ENCODE measurements around the gene CENPE.
A peak's percentile ranks its signal among the peaks of the same experiment; 100 is the strongest.
"Not testable (repeated sequence)": the region's sequence is repeated elsewhere in the genome, so short reads cannot be mapped to it uniquely, and the experiment has no call there.

Gene CENPE

DNA sequence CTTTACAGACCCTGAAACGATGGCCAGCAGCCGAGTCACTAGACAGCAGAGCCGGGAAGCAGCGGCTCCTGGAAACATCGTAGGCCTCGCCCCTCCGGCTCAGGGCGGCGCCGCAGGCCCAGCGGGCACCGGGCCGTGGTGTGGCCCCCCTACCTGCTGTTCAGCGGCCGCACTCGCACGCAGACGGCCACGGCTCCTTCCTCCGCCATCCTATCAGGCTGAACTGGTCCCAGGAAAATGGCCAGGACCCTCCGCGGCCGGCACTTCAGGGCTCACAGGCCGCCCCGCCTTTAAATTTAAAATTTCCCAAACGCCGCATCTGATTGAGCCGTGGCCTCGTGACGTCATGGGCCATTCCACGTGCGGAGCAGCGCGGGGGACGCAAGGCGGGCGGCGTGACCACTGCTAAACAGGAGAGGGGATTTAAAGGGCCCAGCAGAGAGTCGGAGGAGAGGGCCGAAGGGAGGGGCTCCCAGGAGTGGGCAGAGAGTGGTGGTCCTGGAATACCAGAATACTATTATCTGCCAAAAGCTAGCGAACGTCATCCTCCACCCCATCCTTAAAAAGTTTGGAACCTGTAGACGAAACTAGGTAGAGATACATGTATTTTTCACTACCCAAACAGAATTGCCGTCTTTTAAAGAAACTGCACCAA is at the start of gene CENPE:
CENPE (minus strand) TSS at position 233 of the 655 bp plus-strand sequence; CDS start at position 209, 24 bp downstream.
- Mint-ChIP-seq H3K27ac (peak within 1 kb of the TSS; percentile 96), H3K4me3 (peak within 1 kb of the TSS; percentile 90 to 98), H3K4me1 (peaks cover 8 to 9% of the 10 kb centered on the region in 2 donors), H3K27me3 (peaks cover 5 to 7% of the 10 kb centered on the region in 2 donors), H3K9me3 (no peaks in the 10 kb centered on the region), H3K36me3 (no peaks in the 10 kb centered on the region)
- ATAC-seq (replicated peaks), result peak; percentile 92 to 94
- peak; percentile 80 for DNase-seq

DNA sequence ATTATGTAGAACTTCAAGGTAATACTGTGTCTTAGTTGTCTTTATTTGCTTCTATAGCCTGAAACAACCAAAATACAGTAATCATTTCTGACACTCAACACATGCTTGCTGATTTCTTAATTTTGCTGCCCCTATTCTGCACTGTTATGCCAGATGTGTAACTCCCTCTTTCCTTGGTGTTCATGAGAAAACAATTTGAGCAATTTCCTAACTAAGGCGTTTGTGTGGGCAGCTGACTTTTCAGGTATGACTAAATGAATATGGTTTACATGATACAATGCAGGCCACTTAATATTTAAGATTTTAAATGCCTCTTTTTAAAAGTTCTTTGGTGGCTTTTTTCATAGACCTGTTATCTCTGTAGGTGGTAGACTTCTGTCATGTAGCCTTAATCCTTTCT is 46.1 kb upstream of the CENPE start:
- no peak overlapping the region for H3K4me3 Mint-ChIP-seq
- ATAC-seq (replicated peaks) (no peak), DNase-seq (no peak)
- H3K27me3 Mint-ChIP-seq, result peaks cover 0 to 4% of the 10 kb centered on the region in 2 donors
- H3K36me3 Mint-ChIP-seq, result no peaks in the 10 kb centered on the region
- no peak overlapping the region for H3K27ac Mint-ChIP-seq
- peaks cover 6 to 8% of the 10 kb centered on the region in 2 donors for H3K9me3 Mint-ChIP-seq
- H3K4me1 Mint-ChIP-seq, result no peaks in the 10 kb centered on the region

DNA sequence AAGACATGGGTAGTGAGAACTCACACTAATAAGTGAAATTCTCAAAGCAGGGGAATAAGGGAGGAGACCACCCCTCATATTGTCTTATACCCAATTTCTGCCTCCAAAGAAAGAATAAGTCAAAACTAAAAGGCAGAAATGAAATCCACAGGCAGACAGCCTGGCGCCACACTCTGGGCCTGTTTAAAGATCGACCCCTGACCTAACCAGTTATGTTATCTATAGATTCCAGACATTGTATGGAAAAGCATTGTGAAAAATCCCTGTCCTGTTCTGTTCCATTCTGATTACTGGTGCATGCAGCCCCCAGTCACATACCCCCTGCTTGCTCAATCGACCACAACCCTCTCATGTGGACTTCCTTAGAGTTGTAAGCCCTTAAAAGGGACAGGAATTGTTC is 32.8 kb upstream of the CENPE start:
- peaks cover 7 to 10% of the 10 kb centered on the region in 2 donors for H3K9me3 Mint-ChIP-seq
- not testable (repeated sequence) for H3K27ac Mint-ChIP-seq; H3K4me3 Mint-ChIP-seq; H3K27me3 Mint-ChIP-seq; DNase-seq; ATAC-seq (replicated peaks); H3K4me1 Mint-ChIP-seq; H3K36me3 Mint-ChIP-seq

- H3K27me3 Mint-ChIP-seq, result peaks cover 30 to 31% of the 10 kb centered on the region in 2 donors
- not testable (repeated sequence) for DNase-seq; H3K27ac Mint-ChIP-seq; ATAC-seq (replicated peaks); H3K36me3 Mint-ChIP-seq; H3K4me1 Mint-ChIP-seq; H3K4me3 Mint-ChIP-seq; H3K9me3 Mint-ChIP-seq
Observed at GRCh38 chr4:103223556-103223955, 25.4 kb upstream of the CENPE start.

GRCh38 chr4:103207673-103208072 is 9.5 kb upstream of the CENPE start:
- H3K4me3 Mint-ChIP-seq, result no peak overlapping the region
- no peak for ATAC-seq (replicated peaks)
- H3K36me3 Mint-ChIP-seq, result no peaks in the 10 kb centered on the region
- DNase-seq, result no peak
- peaks cover 0 to 4% of the 10 kb centered on the region in 2 donors for H3K27me3 Mint-ChIP-seq
- H3K9me3 Mint-ChIP-seq, result no peaks in the 10 kb centered on the region
- H3K27ac Mint-ChIP-seq, result no peak overlapping the region
- no peaks in the 10 kb centered on the region for H3K4me1 Mint-ChIP-seq

DNA sequence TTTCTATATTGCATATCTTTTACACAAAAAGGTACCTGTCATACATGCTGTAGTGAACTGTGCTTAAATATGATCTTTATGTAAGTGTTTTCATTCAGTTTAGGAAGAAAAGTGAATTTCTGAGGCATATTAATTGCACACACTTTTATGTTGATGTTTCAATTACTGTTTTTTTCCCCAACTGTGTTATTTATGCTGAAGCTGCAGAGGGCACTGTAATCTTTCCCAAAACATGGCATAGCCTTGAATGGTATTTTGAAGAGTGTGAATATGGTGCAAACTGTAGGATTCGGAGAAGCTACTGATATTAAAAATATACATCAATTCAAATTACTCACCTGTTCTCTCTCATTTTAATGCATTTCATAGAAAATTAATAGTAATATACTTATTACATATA is 6.0 kb upstream of the CENPE start:
- H3K4me1 Mint-ChIP-seq, result no peaks in the 10 kb centered on the region
- peaks cover 7 to 9% of the 10 kb centered on the region in 2 donors for H3K27me3 Mint-ChIP-seq
- ATAC-seq (replicated peaks) (no peak), DNase-seq (no peak)
- no peaks in the 10 kb centered on the region for H3K36me3 Mint-ChIP-seq
- H3K4me3 Mint-ChIP-seq, result no peak overlapping the region
- H3K27ac Mint-ChIP-seq, result no peak overlapping the region
- H3K9me3 Mint-ChIP-seq, result no peaks in the 10 kb centered on the region

DNA sequence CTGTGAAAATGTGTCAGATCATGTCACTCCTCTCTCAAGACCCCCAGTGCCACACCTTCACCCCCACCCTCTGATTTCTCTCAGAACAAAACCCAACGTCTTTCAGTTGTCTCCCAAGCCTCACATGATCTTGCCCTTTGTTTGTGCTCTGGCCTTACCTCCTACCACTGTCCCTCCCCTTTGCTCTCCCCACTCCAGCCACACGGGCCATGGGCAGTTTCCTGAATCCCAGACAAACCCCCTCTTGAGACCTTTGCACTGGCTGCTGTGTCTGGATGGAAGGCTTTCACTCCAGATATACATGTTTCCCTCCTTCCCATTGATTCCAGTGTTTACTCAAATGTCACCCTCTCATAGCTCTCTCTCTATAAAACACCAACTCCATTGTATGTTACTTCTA is 3.6 kb upstream of the CENPE start:
- Mint-ChIP-seq H3K27ac (no peak overlapping the region), H3K36me3 (no peaks in the 10 kb centered on the region), H3K27me3 (peaks cover 5 to 7% of the 10 kb centered on the region in 2 donors), H3K4me3 (no peak overlapping the region), H3K4me1 (peaks cover 8 to 9% of the 10 kb centered on the region in 2 donors), H3K9me3 (no peaks in the 10 kb centered on the region)
- no peak for ATAC-seq (replicated peaks)
- no peak for DNase-seq

DNA sequence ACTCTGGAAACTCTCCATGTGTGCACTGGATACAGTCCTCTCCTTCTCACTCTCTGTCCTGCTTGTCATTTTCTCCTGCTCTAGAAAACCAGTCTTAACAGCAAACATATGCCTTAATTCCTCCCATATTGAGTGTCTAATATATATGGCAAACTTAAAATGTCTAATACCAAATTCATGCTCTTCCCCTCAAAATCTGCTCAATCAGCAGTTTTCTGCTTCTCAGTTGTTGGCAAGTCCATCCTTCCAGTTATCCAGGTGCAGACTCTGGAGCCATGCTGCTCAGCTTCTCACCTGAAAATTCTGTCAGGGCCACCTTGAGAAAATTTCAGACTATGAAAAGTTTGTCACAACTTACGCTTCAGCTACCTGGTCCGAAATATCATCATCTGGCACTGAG is 3.1 kb upstream of the CENPE start:
- Mint-ChIP-seq H3K27ac (no peak overlapping the region), H3K9me3 (no peaks in the 10 kb centered on the region), H3K4me1 (peaks cover 8 to 9% of the 10 kb centered on the region in 2 donors), H3K4me3 (no peak overlapping the region), H3K27me3 (peaks cover 5 to 7% of the 10 kb centered on the region in 2 donors), H3K36me3 (no peaks in the 10 kb centered on the region)
- DNase-seq (no peak), ATAC-seq (replicated peaks) (no peak)

GRCh38 chr4:103199009-103199408 is 866 bp upstream of the CENPE start:
- Mint-ChIP-seq H3K4me3 (peak overlapping the region; percentile 90 to 98), H3K9me3 (no peaks in the 10 kb centered on the region), H3K27me3 (peaks cover 5 to 7% of the 10 kb centered on the region in 2 donors), H3K27ac (peak overlapping the region; percentile 68), H3K4me1 (peaks cover 8 to 9% of the 10 kb centered on the region in 2 donors), H3K36me3 (no peaks in the 10 kb centered on the region)
- ATAC-seq (replicated peaks), result no peak
- no peak for DNase-seq

DNA sequence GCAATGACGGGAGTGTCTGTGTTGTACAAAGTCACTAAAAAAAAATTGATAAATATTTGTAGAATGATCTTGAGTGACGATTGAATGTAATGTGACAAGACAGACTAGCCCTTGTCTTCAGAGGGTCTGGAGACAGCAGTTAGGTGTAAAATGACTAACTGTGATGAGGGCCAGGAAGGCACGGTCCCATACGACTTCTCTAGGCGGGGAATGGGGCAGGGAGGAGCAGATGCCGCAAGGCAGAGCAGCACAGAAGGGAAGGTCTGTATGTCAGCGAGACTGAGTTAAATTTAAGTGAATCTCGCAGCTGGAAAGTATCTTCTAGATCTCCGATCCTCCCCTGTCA is 405 bp downstream of the CENPE start:
- ATAC-seq (replicated peaks) (peak; percentile 40 to 53), DNase-seq (no peak)
- H3K4me3 Mint-ChIP-seq, result peak overlapping the region; percentile 90 to 98
- peak overlapping the region; percentile 74 for H3K27ac Mint-ChIP-seq
- H3K36me3 Mint-ChIP-seq, result no peaks in the 10 kb centered on the region
- peaks cover 8 to 9% of the 10 kb centered on the region in 2 donors for H3K4me1 Mint-ChIP-seq
- H3K9me3 Mint-ChIP-seq, result no peaks in the 10 kb centered on the region
- H3K27me3 Mint-ChIP-seq, result peaks cover 5 to 7% of the 10 kb centered on the region in 2 donors

DNA sequence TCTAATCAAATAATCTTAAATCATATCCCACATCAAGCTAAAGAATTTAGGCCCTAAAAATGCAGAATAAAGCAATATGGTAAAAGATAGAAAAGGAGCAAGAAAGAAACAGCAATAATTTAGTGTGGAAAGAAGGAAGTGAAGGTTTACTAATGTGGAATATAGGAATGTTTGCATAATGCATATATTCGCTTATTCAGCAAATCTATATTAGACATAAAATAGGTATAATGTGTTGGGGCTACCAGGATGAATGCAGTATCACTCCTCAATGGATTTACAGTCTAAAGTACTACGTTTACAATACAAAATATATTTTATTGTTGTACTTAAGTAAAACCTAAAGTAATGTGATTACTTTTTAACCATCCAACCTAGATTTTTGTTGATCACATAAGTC is 4.7 kb downstream of the CENPE start:
- Mint-ChIP-seq H3K4me1 (peaks cover 8 to 9% of the 10 kb centered on the region in 2 donors), H3K27ac (no peak overlapping the region), H3K27me3 (no peaks in the 10 kb centered on the region), H3K9me3 (no peaks in the 10 kb centered on the region), H3K36me3 (no peaks in the 10 kb centered on the region), H3K4me3 (no peak overlapping the region)
- no peak for ATAC-seq (replicated peaks)
- no peak for DNase-seq

DNA sequence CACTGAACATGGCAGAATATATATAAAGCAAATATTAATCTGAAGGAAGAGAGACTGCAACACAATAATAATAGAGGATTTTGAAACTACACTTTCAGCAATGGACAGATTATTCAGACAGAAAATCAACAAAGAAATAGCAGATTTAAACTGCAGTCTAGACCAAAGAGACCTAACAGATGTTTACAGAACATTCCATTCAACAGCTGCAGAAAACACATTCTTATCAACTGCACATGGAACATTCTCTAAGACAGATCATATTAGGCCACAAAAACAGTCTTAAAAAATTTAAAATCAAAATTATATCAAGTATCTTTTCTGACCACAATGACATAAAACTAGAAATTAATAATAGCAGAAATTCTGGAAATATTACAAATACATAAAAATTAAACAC is 27.1 kb downstream of the CENPE start:
- no peak for DNase-seq
- H3K9me3 Mint-ChIP-seq, result peaks cover 11 to 12% of the 10 kb centered on the region in 2 donors
- no peak overlapping the region for H3K4me3 Mint-ChIP-seq
- peaks cover 14 to 20% of the 10 kb centered on the region in 2 donors for H3K36me3 Mint-ChIP-seq
- H3K27me3 Mint-ChIP-seq, result no peaks in the 10 kb centered on the region
- no peak overlapping the region for H3K27ac Mint-ChIP-seq
- ATAC-seq (replicated peaks), result no peak
- H3K4me1 Mint-ChIP-seq, result no peaks in the 10 kb centered on the region

DNA sequence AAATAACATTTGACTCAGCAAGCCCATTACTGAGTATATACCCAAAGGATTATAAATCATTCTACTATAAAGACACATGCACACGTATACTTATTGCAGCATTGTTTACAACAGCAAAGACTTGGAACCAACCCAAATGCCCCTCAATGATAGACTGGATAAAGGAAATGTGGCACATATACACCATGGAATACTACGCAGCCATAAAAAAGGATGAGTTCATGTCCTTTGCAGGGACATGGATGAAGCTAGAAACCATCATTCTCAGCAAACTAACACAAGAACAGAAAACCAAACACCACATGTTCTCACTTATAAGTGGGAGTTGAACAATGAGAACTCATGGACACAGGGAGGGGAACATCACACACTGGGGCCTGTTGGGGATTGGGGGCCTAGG is 28.4 kb downstream of the CENPE start:
- not testable (repeated sequence) for DNase-seq; H3K4me1 Mint-ChIP-seq; H3K27me3 Mint-ChIP-seq; ATAC-seq (replicated peaks); H3K4me3 Mint-ChIP-seq; H3K27ac Mint-ChIP-seq
- Mint-ChIP-seq H3K9me3 (peaks cover 11 to 12% of the 10 kb centered on the region in 2 donors), H3K36me3 (peaks cover 14 to 20% of the 10 kb centered on the region in 2 donors)

DNA sequence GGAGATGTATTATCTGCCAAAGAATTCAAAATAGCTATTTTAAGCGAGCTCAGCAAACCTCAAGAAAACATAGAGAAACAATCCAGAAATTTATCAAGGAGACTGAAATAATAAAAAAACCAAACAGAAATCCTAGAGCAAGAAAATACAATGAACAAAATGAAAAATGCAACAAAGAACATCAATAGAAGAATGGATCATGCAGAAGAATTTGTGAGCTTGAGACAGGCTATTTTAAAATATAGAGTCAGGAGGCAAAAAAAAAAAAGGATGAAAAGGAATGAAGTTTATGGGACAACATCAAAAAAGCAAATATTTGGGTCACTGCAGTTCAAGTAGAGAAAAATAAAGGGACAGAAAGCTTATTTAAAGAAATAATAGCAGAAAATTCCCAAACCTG is 29.1 kb downstream of the CENPE start:
- Mint-ChIP-seq H3K4me1 (no peaks in the 10 kb centered on the region), H3K9me3 (peaks cover 11 to 12% of the 10 kb centered on the region in 2 donors), H3K36me3 (peaks cover 14 to 20% of the 10 kb centered on the region in 2 donors), H3K4me3 (no peak overlapping the region), H3K27ac (no peak overlapping the region), H3K27me3 (no peaks in the 10 kb centered on the region)
- ATAC-seq (replicated peaks), result no peak
- no peak for DNase-seq

DNA sequence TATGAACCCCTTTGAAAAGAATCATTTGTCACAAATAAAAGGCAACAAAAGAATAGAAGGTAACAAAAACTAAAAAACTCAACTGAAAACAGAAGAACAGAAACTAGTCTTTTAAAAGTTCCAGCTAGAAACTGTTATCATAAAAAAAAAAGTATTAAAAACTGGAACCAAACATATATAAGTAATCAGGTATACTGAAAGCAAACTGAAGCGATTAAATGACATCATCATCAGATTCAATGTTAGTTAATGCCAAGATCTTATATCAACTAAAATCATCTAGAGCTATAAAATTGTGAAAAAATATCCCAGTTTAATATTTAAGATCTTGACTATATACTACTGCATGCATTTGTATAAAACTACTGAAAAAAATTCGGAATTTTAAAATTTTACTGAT is 36.0 kb downstream of the CENPE start:
- Mint-ChIP-seq H3K4me1 (no peaks in the 10 kb centered on the region), H3K4me3 (no peak overlapping the region), H3K36me3 (no peaks in the 10 kb centered on the region), H3K9me3 (no peaks in the 10 kb centered on the region), H3K27me3 (no peaks in the 10 kb centered on the region), H3K27ac (no peak overlapping the region)
- ATAC-seq (replicated peaks), result no peak
- no peak for DNase-seq
